DMS153 treated with DMSO at 0.1 percent for 48 hours (cell line): Measurements from ENCODE around the gene OXCT1.
A peak's percentile ranks its signal among the peaks of the same experiment; 100 is the strongest.

Source experiments
- DNase-seq: peaks from one replicate; lab custom pipeline; 2025; ENCODE audit not compliant: unreplicated experiment; lab: John Stamatoyannopoulos, UW

OXCT1 gene

DNA sequence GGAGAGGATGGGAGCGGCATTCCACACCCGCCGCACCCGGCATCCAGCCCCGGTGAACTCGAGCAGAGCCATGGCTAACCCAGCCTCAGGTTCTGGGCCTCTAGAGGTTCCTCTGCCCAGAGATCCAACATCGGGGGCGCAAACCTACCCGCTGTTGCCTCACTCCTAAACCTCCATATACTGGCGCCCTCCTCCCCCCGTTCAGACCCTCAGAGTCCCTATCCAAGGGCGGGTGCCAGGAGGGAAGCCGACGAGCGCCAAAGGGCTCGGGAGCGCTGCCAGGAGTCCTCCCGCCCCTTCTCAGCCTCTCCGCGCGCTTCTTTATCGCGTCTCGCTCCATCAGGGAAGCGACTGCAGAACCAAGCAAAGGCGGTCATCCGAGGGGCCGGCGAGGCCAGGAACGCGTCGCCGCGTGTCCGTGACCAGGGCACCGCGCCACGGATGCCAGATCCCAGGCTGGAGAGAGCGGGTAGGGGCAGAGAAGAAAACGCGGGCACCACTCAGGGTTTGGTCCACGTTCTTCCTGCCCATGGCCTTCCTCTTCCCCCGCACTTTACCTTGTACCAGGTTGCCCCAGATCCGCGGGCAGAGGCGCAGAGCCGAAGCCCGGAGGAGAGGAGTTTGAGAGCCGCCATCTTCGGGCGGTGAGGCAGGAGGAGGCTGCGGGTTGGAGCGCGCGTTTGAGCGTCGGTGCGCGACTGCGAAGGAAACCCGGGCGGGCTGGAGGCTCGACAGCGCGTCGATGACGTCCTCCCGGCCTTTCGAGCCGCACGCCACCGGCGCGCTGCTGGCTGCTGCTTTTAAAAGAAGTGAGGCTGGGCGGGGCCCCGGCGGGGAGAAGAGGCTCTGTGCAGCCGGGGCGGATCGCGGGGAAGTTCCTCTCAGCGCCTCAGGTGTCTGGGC, at the start of gene OXCT1:
Gene OXCT1, minus strand, starts transcription at position 702 of the 903 bp plus-strand sequence. Its CDS starts 67 bp downstream, at position 635.
- DNase-seq, result peak; percentile 92

DNA sequence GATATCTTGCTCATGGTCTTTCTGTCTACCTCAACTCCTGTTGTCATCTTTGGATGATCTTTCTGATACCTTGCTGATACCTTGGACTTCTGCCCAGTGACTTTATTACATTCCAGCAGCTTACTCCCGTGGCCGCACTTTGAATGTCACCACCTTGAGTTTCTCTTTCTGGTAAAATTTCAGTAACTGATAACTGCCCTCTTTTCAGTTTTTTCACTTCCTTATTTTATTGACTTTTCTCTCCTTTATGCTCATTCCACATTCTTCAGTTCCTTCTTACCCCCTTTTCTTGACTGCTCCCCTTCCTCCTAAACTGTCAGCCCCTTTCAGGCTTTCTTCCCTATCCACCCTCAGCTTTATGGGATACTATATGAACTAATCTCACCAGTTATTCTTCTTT, 47.9 kb upstream of the OXCT1 start:
- DNase-seq, result no peak

DNA sequence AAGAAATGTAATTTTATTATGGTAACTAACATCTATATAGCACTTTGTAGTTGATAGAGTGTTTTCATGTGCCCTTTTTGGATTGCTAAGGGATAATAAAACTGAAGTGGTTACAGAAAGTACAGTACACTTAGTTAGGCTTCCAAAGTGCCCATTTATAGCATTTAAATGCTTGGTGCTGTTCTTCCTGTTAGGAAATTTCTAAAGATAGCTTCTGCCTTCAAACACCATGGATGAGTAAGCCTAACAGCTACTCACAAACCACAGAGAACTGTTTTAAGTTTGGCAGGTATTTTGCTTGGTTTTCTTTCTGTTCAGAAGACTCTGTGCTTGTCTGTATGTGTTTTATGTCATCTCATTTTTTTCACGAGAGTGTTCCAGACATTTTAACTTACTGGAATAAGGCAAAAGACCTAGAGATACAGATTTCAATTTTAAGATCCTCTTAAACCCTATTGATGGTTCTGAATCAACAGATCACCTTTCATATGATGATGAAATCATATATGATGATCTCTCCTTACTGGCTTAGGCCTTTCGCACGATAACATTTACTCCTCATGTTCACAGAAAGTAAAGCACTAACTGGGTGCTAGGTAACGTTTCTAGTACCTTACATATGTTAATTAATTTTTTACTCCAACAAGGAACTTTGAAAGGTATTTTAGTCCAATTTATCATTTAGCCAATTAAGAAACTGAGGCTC, 38.3 kb upstream of the OXCT1 start:
- no peak for DNase-seq

DNA sequence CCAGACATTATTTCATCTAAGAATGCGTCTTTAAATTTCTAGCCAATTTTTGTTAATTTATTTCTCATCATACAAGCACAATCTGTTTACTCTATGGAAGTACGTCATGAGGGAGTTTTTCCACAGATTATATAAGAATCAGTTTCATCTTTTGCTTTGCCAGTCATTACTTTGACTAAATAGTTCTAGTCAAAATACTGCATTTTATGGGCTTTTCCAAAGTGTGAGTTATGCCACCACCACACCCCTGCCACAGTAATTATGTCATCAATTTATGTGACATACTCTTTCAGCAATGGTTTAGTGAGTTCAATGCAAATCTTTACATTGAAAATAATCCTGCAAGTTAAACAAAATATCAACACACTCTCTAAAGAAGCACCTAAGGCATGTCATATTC, 35.9 kb upstream of the OXCT1 start:
- no peak for DNase-seq

DNA sequence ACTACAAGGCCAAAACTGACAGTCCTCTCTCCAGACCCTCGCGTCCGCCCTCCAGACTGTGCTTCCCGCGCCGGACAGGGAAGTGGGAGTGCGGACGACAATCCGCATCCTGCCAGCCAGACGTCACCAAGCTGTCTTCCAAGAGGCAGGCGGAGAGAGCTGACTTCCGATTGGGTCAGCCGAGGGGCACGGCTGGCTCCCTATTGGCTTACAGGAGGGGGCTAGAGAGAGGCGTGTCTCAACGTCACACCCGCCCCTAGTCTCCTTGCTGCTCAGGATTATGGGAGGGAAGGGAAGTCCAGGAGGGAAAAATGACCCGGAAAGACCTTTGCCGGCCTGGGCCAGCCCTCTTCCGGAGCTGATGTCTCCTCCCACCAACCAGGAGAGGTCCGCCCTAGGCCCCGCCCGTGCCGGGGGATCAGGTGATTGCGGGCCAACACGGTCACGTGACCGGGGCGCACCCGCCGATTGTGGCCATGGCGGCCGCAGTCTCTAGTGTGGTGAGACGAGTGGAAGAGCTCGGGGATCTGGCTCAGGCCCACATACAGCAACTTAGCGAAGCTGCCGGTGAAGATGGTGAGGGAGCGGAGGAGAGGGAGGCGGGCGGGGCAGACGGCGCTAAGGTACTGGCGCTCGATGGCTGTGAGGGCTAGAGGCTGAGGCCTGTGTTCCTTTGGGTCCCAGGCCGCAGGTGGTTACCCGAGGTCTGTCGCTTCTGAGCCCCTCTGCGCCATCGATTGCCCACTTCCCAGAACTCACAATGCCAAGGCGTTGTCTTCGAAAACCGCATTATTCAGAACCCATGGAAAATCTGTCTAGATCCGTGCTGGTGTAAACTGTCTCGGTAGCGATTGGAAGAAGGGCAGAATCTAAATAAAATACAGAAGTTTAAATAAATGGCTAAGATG, 33.9 kb upstream of the OXCT1 start, which contains the start of gene RIMOC1:
Gene RIMOC1, plus strand, starts transcription at position 453 of the 908 bp plus-strand sequence. Its CDS starts 24 bp downstream, at position 477.
- DNase-seq, result peak; percentile 100

DNA sequence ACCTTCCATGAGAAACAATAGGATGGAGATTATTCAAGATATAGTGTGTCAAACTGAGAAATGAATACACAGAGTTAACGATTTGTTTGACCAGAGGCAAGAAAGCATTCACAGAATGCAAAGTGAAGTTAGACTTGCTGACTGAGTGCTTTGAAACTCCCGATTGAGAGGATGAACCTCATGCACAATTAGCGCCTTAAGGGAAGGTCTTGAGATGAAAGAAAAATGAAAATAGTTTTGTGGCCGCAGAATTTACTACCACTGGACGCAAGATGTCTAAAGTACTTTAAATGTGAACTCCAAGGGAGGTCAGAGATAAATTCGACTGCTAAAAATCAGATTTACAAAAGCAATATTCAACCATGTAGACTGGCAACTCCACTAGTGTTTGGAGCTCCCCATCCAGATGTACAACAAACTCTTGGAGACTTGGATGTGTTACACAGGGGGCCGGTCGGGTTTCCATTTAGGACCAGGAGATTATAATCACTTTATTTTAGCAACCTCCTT, 33.2 kb upstream of the OXCT1 start:
- no peak for DNase-seq

DNA sequence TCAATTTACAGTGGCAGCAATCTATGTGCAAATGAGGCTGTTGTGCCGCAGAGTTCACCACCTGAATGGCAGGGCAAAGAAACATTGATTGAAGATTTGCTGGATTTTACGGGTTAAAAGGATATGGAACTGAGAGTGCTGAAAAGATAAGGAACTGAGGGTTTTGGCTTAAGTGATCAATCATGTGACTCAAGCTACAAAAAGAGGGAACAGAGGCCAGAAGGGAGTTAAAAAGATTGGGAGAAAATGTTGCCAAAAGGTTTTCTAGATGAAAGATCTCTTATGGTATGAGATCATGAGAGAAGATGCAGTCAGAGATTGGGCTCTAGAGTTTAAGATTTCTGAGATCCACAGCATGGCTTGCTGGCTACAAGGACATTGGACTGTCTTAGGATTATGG, 26.0 kb upstream of the OXCT1 start:
- DNase-seq, result no peak

DNA sequence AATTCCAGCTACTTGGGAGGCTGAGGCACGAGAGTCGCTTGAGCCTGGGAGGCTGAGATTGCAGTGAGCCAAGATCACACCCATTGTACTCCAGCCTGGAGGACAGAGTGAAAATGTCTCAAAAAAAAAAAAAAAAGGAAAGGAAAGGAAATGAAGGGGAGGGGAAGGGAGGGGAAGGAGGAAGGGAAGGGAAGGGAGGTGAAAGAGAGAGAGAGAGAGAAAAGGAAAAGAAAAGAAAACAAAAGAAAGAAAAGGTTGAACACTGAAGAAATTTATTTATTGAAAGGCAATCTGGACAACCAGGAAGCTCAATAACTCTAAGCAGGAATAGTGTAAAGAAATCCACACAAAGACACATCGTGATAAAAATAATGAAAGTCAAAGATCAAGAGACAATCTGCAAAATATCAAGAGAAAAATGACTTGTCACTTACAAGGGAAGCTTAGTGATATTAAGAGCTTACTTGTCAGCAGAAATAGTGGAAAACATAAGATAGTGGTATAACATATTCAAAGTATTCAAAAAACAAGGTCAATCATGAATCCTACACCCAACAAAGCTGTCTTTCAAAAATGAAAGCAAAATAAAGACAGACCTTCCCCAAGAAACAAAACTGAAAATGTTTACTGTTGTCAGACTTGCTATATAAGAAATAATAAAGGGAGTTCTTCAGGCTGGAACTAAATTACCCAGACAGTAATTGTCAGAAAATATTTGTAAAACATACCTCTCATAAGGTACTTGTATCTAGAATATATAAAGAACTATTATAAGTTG, 23.0 kb upstream of the OXCT1 start:
- no peak for DNase-seq

DNA sequence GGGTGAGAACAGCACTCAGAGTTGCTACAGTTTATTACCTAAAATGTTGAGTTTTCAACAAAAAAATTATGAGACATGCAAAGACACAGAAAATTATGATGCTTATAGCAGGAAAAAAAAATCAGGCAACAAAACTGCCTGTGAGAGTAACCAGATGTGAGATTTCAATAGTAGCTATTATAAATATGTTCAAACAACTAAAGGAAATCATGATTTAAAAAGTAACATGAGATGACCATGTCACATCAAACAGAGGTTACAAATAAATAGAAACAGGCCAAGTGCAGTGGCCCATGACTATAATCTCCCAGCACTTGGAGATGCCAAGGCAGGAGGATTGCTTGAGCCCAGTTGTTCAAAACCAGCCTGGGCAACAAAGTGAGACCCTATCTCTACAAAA, 21.8 kb upstream of the OXCT1 start:
- DNase-seq, result no peak

DNA sequence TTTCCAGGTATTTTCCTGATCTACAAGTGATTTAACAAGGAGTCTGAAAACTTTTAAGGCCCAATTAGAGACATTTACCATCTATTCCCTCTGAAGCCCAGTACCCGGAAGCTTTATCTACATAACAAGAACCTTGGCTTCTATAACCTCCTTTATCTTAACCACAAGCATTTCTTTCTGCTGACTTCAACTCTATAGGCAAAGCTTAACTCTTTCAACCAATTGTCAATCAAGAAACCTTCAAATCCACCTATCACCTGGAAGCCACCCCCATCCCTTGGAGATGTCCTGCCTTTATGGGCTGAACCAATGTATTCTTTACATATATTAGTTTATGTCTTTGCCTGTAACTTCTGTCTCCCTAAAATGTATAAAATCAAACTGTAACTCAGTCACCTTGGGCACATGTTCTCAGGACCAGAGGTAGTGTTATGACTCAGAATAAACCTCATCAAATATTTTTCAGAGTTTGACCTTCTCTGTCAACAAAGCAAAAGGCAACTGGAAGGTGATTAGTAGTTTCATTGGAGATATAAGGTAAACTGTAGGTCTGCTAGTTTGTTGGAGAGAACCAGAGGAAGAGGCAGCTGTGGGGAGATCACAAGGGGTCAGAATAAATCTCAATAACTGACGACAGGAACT, 21.0 kb upstream of the OXCT1 start:
- no peak for DNase-seq

DNA sequence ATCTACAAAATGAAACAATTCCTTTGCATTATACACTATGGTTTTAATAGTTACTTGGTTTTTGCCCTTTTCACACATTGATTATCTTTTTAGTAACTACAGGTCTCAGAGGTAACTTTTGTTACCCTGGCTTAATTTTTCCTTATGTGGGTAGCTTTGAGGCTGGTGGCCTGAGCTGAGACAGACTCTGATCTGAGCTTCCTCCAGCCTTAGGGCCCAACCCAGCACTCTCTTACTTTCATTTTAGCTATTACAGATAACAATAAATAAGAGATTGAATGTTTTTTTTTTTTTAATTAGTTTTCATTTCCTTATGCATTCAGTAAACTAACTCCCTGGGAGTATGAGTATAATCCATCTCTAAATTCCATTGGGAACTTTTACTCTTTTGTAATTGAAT, 15.1 kb upstream of the OXCT1 start:
- DNase-seq, result no peak

DNA sequence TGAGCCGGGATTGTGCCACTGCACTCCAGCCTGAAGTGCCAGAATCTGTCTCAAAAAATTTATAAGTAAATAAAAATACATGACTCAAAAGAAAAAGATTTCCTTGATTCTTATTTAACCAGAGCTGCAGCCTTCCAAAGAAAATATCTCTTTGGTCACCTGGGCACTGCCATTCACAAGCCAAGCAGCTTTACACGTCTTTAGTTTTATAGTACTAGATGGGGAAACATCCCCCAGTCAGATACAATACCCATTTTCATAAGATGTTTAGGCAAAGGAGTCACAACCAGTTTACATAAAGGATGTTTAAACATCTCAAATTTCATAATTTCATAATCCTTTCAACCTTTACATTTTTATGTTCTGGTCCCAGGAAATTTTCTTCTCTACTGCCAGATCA, 13.7 kb upstream of the OXCT1 start:
- no peak for DNase-seq

DNA sequence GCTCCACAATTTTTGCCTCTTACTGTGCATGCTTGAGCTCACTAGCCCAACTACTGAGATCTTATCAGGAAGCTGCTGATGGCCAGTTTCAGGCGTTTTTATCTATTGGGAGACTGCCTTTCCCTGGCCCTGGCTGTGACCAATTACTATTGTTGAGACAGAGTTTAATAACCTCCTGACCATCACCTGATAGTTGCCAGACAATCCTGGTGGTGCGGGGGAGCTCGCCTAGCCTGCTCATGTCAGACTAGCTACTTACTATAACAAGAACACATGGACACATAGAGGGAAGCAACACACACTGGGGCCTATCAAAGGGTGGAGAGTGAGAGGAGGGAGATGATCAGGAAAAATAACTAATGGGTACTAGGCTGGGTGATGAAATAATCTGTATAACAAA, 13.0 kb upstream of the OXCT1 start:
- no peak for DNase-seq

DNA sequence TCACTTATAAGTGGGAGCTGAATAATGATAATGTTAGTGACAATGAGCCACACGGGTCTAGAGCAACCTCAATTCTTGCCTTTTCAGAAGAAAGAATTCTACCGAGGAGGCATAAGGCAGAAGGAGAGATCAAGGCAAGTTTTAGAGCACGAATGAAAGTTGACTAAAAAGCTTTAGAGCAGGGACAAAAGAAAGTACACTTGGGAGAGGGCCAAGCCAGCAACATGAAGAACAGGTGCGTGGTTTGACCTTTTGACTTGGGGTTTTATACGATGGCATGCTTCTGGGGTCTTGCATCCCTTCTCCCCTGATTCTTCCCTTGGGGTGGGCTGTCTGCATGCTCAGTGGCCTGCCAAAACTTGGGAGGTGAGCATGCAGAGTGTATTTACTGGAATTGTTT, 12.5 kb upstream of the OXCT1 start:
- no peak for DNase-seq

DNA sequence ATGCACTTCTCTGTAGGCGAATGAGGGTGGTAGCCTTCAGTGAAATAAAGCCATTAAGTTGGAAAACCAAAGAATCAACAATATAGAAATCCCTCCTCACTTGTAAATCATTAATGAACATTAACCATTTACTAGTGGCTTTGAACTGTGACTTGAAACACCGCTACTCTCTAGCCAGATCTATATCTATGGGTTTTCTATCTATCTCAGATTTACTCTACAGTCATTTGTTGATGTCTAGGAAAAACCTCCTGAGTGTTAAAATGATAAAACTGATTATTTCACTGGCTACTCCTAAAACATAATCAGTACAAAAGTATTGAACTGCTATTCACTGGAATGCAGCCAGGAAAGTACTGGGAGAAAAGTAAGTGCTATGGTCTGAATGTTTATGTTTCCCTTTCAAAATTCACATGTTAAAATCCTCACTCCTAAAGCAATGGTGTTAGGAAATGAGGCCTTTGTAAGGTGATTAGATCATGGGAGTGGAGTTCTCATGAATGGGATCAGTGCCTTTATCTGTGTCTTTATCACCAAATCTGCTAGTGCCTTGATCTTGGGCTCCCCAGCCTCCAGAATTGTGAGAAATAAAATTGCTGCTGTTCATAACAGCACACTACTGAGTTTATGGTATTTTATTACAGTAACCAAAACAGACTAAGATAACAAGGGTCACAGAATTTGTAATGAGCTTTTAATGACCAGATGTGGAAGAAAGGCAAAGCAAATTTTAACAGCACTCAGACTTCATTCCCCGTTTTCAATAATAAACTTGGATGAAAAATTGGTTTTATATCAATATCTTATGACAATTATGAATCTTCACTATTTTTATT, 8.6 kb upstream of the OXCT1 start:
- no peak for DNase-seq

DNA sequence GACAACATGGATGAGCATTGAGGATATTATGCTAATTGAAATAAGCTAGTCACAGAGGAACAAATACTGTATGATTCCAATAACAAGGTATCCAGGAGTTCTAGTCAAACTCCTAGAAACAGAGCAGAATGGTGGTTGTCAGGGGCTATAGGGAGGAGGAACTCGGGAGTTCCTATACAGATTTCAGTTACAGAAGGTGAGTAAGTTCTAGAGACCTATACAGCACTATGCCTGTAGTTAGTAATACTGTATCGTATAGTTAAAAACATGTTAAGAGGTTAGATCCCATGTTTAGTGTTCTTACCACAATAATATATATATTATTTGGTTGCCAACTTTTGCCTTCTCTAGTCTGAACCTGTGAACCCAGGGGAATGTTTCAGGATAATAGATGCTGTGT, 7.9 kb upstream of the OXCT1 start:
- DNase-seq, result no peak

DNA sequence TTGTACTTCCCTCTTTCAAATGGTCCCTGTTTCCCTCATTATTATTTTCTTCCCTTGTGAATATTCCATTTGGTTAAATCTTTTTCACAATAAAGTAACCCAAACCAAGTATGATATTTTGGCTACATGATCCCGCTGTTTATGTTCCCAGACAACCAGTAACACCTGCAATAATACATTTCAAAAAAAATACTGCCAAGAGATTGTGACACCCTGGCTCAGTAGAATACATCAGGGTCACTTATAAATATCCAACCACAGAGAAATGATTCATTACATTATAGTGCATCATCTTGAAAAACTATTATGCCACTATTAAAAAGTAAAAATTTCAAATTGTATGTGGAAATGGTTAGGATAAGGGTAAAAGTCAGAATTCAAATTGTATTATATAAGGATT, 7.2 kb upstream of the OXCT1 start:
- DNase-seq, result no peak

DNA sequence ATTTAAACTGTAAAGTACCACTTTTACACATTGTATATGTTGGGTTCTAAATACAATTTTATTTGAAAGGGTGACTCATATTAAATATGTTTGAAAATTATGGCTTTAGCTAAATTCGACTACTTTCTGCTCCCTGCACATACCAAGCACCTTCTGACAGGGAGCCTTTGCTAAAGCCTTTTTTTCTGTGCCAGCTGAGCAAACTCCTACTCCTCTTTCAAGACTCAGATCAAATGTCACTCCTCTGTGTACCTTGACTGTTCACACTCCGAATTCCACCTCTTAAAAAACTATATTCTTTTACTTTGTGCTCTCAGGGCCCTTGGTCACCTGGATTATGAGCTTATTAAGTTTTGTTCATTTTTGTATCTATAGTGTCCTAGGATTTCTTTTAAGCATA, 6.5 kb upstream of the OXCT1 start:
- no peak for DNase-seq

DNA sequence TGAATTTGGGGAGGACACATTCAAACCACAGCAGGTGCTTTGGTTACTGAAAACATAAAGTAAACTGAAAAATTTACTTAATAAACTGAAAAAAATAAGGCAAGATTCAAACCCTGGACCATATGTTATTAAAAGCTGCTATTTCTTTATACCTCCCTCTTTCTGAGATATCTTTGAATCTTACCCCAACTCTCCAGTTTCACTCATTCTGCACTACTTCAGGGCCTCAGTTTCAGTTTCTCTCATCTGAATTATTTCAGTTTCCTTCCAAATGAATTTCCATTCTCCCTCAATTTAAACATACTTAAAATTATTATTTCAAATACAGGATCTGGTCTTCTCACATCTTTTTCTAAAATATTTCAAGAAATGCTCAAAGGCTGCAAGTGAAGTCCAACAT, 4.9 kb upstream of the OXCT1 start:
- DNase-seq, result no peak
